Adrenal gland (tissue), 5 donors: ENCODE measurements around the gene AKIRIN2.

ENCODE experiments used
- CTCF ChIP-seq, 6 experiments: fragments of 450-650 bp in 4 of 6; fragments of 200-600 bp in 2 of 6; sonication (generic) in 1 of 6; IDR thresholded peaks; 1 replicate in 5 of 6; 2 replicates in 1 of 6; pipeline versions ENCODE4 v1.5.1 to v1.8.0; 2016 to 2021; ENCODE audit warnings: antibody characterized with exemption in 6 of 6, mild to moderate bottlenecking in 2 of 6, moderate library complexity in 1 of 6
- POLR2A ChIP-seq, 2 donors: fragments of 450-650 bp; IDR thresholded peaks; one replicate each; pipeline ENCODE4 v1.6.1; 2017; ENCODE audit warnings: antibody characterized with exemption in 2 of 2, mild to moderate bottlenecking in 2 of 2, moderate library complexity in 1 of 2
- donor health status: DM: no; HTN: no; CAD: no.

DNA sequence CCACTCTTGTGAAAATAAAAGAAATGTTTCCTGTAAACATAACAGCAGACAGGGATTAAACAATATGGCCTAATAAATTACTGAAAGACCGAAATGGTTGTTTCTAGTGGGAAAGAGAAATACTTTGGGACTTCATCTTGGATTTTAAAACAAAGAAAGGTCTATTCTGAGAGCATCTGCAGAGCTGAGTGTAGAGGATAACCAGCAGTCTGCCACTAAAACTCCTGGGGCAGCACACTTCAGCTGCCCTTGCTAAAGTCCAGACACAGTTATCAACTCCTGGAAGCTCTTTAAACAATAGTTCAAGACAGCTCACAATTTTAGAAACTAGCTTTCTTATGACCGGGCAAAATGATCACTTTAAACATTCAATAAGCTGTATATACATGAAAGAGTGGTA is 38.6 kb downstream of the AKIRIN2 start:
- no peak for TF ChIP-seq CTCF (IDR thresholded peaks at IDR 0.05)
- no peak for TF ChIP-seq POLR2A (IDR thresholded peaks at IDR 0.05)
